ENCODE data around the gene USP32.
"Not testable (repeated sequence)": the region's sequence is repeated elsewhere in the genome, so short reads cannot be mapped to it uniquely, and the experiment has no call there.

The USP32 gene

DNA sequence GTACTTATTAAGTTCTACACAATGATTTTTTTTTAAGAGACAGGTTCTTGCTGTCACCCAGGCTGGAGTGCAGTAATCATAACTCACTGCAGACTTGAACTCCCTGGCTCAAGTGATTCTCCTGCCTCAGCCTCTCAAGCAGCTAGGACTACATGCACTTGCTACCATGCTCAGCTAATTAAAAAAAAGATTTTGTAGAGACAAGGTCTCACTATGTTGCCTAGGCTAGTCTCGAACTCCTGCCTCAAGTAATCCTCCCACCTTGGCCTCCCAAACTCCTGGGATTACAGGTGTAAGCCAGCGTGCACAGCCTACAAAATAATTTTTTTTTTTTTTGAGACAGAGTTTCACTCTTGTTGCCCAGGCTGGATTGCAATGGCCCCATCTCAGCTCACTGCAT, 22.2 kb downstream of the USP32 start:
- no peak for DNase-seq

DNA sequence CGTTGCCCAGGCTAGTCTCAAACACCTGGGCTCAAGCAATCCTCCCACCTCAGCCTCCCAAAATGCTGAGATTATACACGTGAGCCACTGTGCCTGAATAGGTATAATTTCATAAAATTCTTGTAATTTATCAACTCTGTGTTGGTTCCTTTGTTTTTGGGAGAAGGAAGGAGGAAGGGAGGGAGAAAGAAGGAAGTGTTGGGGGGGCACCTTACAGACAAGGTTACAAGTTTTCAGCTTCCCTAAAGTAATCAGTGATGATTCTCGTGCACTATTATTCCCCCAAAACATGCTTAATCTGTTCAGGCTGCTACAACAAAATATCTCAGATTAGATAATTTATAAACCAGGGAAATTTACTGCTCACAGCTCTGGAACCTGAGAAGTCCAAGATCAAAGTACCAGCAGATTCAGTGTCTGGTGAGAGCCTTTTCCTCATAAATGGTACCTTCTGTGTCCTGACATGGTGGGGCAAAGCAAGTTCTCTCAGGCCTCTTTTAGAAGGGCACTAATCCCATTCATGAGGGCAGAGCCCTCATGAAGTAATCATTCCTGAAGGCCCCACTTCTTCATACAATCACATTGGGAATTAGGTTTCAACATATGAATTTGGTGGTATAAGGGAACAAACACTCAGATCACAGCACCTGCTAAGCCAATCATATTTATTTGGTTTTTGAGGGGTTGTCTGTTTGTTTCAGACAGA, 28.1 kb downstream of the USP32 start:
- no peak for DNase-seq

DNA sequence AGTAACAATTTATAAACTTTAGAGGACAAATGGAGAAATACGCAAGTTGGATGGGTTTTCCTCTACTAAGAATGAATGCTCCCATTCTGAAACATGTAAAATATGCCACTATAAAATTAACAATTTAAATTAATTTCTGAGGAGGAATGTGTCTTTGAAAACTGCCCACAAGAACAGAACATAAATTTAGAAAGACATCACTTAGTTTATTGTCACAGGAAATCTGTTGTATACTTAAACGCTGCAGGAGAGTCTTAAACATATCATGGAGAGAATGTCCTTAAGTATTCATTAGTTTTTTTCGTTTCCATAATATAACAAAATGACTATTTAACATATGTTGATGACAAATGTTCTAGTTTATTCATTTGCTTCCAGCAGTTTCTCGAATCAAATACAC, 29.6 kb downstream of the USP32 start:
- no peak for DNase-seq

DNA sequence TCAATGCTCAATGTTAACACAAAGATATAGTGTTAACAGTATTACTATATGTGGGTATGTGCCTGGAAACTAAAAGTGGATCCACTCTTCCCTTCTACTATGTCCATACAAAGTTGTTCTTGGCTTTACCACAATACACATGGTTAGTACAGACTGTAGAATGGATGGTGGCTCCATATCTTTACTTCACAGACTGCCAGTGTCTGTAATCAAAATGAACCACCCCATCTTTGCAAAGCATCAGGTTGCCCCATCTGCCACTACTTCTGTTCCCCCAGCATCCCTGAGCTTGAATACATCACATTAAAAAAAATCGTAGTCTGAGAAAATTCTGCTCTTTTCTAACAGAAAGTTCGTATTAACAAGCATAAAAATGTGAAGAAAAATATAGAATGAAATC, 30.0 kb downstream of the USP32 start:
- DNase-seq = no peak

DNA sequence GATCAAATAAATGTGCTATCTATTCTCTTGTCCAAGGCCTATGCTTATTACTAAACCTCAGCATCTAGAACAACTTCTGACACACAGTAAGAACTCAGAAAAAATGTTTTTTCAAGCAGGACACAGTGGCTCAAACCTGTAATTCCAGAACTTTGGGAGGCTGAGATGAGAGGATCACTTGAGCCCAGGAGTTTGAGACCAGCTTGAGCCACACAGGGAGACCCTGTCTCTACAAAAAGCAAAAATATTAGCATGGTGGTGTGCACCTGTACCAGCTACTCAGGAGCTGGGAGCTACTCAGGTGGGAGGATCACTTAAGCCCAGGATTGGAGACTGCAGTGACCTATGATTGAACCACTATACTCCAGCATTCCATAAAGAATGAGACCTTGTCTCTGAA, 32.5 kb downstream of the USP32 start:
- no peak for DNase-seq

DNA sequence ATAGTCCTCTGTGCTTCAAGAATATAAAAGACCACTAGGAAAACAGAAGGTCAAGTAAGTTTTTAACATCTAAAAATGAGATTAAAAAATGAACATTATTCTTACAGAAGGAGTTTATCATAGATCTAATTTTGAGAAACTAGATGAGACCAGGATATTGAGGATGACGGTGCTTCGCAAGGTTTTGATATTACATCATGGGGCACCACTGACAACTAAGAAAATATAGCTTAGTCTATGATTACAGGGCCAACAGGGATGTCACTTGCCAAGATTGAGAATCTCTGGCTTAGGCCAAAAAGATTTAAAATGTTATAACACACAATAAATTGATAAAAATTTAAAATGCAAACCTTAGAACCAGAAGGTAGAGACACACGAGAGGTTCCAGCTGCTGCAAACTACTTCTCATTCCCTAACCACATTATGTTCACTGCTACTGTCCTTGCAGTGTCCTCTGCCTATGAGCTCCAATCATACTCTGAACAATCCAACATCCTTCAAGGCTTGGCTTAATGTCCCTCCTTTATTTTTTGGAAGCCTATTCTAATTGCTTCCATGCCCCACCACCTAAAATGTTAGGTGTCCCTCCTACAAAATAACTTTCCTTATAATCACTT, 33.2 kb downstream of the USP32 start:
- no peak for DNase-seq

DNA sequence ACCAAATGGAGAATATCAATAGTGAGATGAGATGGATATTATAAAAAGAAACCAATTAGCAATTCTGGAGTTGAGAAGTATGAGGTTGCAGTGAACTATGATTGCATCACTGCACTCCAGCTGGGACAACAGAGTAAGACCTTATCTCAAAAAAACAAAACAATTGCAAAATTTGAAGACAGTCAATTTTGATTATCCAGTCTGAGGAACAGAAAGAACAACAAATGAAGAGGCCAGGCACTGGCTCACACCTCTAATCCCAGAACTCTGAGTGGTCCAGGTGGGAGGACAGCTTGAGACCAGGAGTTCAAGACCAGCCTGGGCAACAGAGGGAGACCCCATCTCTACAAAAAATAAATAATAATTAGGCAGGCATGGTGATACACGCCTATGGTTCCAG, 35.0 kb downstream of the USP32 start:
- DNase-seq = no peak

DNA sequence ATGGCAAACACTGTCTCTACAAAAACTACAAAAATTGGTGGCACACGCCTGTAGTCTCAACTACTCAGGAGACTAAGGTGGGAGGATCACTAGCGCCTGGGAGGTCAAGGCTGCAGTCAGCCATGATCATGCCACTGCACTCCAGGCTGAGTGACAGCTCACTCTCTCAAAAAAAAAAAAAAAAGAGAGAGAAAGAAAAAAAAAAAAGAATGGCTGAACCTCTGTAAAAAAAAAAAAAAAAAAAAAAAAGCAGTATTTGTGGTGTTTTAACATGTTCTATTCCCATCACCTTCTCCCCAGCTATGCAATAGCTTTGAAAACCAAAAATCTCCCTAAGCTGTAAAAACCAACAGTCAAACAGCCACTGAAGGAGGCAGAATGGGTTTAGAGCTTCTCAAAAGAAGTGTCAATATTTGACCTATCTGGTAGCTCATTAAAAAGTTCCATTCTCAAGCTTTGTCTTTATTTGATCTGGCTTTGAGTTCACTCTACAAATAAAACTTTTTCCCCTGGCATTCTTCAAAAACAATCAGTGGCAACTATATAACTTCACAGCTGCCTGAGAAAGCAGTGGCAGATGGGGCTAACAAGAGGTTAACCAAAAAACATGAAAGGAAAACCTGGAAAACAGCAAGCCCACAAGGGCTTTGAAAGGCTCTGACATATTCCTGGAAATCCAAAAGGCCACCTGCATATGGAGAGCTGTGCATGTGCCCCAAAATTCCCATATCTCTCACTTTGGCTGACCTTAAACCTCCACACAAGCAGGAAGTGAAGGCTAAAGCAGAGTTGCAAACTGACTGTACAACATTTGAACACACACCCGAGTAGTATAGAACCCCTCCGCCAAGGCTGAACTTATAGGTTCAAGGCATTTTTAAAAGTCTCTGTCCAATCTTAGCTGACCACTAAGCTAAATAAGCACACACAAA, 36.0 kb downstream of the USP32 start:
- no peak for DNase-seq

DNA sequence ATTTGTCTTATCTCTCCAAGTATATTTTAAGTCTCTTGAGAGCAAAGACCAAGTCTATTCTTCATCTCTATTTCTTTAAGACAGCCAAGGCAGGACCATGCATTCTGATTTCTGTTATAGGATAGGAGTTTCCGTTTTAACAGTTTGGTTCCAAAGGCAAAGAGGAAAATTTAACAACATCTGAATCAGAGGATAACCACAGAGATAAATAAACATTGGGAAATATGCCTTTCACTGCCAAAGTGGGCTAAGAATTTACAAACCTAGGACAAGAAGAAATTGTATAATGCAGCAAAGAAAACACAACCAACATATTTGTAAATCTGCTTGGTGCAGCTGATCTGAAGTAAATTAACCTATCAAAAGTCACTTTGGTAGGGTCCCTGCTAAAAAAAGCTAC, 37.7 kb downstream of the USP32 start:
- no peak for DNase-seq

DNA sequence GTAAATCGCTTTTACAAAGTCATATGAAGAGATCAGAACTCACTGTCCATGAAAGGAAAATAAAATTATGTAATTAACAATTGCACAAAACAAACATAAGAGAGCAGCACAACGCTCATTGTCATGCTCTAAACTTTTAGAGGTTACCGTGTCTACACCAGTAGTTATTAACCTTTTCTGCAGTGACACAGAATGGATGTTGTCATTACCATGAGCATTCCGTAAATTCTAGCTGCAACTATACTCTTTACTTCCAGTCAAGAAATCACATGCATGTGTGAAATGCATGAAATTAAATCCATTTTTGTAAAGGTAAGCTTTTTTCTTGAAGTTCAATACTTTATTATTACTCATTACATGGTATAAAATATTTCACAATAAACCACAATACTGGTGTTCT, 38.2 kb downstream of the USP32 start:
- no peak for DNase-seq

DNA sequence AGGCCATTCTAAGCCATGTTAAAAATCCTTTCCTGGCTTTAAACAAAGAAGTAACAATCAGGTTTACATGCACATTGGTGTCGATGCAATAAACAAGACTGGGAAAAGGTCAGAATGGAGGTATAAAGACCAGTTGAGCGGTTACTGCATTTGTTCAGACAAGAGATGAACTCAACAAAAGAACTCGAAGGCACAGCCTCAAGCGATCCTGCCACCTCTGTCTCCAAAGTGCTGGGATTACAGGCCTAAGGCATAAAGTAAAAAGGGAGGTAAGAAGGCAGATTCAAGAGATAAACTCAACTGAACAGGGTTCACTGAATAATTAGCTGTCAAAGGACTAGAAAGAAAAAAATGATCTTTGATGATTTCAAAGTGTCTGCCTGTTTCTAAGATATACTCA, 39.4 kb downstream of the USP32 start:
- no peak for DNase-seq

DNA sequence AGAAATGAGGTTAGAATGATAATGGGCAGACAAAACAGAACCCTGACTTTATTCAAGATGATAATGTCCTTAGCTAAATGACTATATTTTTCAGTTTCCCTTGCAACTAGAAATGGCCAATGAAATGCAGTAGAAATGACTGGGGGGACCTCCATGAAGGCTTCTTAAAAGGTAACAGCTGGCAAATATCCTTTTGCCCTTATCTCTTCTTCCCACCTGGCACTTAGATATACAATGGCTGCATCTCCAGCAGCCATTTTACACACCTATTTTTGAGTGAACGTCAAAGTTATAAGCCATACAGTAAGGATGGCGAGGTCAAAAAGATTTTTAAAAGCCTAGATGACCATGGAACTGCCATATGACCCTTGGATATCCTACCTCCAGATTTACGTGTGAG, 39.9 kb downstream of the USP32 start:
- DNase-seq = no peak

DNA sequence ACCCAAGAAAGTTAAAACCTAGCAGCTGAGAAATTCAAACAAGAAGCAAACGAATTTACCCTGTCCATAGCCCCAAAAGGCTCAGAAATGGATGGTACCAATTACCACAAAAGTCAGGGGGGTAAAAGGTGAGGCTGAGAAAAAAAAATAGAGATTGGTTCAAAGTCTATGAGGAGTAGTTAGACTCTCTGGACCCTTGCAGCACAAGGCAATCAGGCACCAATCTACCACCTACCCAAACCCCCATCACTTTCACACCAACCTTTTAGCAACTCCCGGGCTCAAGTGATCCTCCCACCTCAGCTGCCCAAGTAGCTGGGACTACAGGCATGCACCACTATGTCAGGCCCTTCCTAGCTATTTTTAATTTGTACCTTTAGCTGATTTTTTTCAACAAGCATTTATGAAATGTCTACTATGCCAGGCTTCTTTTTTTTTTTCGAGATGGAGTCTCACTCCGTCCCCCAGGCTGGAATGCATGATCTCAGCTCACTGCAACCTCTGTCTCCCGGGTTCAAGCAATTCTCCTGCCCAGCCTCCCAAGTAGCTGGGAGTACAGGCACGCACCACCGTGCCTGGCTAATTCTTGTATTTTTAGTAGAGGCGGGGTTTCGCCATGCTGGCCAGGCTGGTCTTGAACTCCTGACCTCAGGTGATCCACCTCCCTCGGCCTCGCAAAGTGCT, 40.8 kb downstream of the USP32 start:
- no peak for DNase-seq

DNA sequence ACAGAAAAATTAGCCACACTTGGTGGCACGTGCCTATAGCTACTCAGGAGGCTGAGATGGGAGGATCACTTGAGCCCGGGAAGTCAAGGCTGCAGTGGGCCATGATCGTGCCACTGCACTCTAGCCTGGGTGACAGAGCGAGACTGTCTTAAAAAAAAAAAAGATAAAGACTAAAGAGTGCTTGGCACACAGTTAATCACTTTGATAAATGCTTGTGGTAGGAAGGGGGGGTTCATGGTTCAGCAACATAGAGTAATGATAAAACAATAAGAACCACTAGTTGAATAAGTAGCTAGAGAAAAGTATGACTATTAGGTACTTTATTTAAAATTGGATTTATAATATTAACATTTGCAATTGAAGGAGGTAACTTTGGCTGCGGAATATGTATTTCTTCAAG, 43.3 kb downstream of the USP32 start:
- DNase-seq = no peak

DNA sequence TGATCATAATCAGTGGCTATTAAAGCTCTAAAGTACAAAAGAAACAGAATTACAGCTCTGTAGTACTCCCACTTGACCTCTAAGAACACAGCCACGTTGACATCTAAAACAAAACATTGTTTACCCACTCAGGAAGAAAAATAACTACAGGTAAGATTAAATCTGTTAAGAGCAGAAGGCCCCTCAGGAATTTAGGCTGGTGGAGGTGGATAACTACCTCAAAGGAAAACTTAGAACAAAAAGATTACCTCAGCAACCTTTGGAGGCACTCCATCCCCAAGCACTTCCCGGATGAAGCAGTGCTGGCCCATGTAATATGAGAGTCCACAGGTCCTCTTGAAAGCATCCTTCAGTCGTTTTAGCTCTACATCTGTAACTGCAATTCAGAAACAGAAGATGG, 46.7 kb downstream of the USP32 start:
- no peak for DNase-seq

DNA sequence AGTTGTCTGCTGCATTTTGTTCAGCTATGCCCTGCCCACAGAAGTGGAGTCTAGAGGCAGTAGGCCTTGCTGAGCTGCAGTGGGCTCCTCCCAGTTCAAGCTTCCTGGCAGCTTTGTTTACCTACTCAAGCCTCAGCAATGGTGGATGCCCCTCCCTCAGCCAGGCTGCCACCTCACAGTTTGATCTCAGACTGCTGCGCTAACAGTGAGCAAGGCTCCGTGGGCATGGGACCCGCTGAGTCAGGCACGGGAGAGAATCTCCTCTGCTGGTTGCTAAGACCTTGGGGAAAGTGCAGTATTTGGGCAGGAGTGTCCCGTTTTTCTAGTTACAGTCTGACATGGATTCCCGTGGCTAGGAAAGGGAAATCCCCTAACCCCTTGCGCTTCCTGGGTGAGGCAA, 49.4 kb downstream of the USP32 start:
- not testable (repeated sequence) for DNase-seq

DNA sequence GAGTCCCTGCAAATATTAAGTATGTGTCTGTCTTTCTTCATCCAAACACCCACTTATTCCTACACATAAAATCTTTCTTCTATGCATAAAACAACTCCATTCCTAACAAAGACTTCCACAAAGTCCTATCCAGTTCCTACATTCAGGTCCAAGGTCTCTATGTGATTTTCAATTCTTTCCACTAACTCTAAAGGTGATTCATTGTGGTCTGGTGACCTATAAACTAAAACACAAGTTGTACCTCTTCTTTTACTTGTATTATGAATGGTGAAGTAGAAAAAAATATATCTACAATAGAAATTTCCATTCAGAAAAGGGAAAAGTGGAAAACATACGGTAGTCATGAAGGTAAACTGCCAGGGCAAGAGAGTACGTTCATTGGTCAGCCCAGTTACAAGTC, 56.6 kb downstream of the USP32 start:
- no peak for DNase-seq

DNA sequence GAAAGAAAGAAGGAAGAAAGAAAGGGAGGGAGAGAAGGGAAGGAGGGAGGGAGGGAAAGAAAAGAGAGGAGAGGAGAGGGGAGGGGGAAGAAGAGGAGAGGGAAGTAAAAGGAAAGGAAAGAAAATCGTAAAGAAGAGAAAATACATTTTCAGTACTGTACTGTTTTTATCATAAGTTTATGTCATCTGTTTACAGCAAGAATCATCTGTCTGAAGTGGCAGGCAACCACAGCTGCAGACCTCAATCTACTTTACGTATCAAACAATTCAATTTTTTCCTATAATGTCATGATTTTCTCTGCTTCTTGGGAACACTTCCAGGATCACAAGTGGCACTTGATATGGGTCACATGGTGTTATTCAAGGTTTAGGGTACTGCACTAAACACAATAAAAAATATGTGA, 58.3 kb downstream of the USP32 start:
- DNase-seq = no peak

DNA sequence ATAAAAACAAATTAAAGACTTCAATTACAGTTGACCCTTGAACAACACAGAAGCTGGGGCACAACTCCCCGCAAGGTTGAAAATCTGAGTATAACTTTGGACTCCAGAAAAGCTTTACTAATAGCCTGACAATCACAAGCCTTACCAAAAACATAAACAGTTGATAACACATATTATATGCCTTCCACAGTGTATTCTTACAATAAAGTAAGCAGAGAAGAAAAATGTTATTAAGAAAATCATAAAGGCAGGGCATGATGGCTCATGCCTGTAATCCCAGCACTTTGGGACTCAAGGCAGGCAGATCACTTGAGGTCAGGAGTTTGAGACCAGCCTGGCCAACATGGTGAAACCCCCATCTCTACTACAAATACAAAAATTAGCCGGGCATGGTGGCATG, 58.9 kb downstream of the USP32 start:
- DNase-seq = not testable (repeated sequence)

DNA sequence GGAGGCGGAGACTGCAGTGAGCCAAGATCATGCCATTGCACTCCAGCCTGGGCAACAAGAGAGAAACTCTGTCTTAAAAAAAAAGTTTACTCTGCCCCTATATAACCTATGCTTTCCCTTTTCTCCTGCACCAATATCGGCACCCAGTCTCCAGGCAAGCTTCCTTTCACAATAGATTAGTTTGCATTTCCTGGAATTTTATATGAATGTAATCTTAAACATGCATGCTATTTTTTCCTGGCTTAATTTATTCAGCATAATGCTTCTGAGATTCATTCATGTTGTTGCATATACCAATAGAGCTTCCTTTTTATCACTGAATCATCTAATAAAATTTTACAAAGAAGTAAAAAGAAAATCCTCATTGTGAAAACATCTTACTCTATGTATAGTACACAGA, 59.4 kb downstream of the USP32 start:
- no peak for DNase-seq

DNA sequence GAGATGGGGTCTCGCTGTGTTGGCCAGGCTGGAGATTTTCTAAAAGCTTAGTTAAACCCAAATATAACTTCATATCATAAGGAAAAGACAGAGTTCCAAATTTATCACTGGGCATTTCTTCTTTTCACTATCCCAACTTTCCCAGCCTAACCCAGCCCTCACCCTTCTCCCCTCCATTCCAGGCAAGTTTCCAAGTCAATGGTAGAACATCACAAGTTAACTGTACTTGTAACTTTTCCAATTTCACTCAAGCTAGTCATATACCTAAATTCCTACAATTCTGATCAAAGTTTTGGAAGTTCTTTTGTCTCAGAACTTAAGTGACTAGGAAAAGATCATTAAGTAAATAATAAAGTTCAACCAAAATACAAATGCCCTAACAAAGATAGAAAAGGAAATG, 61.2 kb downstream of the USP32 start:
- DNase-seq = no peak

DNA sequence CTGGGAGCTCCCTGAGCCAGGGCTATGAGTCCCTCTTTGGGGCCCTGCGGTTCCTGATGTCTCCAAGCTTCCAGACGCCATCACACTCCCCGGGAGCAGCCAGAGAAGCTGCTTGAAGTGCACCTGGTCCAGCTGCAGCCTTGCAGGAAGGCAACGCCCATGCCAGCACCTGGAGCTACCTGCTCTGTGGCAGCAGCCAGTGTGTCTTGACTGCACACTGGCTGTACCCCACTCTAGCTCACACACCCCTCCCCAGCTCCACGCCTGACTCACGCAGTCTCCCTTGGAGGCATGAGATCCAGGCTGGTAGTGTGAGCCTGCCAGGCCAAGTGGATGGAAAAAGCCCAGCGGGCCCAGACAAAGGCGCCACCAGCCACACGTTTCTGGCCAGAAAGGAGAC, 63.3 kb downstream of the USP32 start:
- DNase-seq = no peak

DNA sequence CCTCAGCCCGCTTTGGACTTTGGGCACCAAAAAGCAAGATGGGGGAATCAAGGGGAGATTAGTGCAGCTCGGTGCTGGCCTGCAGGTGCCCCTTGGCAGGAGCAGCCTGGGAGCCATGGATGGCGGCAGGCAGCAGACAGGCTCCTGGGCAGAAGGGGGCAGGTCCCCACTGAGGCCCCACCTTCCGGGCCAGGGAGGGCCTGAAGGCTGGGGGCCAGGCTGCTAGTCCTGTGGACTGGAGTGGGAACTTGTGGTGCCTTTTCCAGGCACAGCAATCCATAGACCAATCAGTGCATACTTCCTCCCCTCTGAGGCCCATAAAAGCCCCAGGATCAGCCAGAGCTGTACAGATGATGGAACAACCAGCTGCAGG, 64.0 kb downstream of the USP32 start:
- DNase-seq = no peak
